AG04449 (cell line): ENCODE measurements around the gene CADPS.

ENCODE experiments used
- CTCF ChIA-PET: fragments of 350-600 bp; formaldehyde crosslinking; extraction: SDS; loops from one replicate; lab custom pipeline; 2021; ENCODE audit warnings: antibody characterized with exemption; lab: Yijun Ruan, JAX
- POLR2A ChIA-PET: fragments of 400-600, 350-600 bp; formaldehyde crosslinking; extraction: SDS; loops from one replicate; lab custom pipeline; 2020; ENCODE audit warnings: antibody characterized with exemption, inconsistent platforms; lab: Yijun Ruan, JAX
- DNase-seq: peaks from one replicate; pipeline ENCODE4 v3.0.0-alpha.2; 2010; ENCODE audit warnings: low read depth, low spot score
- H3K4me3 ChIP-seq: 2 replicates; pipeline ENCODE4 v1.5.1; 2011; ENCODE audit warnings: low read depth, mild to moderate bottlenecking, control low read depth, low read length
- TF ChIP-seq, protein P1 (sequence below): IDR thresholded peaks from one replicate; pipeline ENCODE4 v1.5.1; 2011; ENCODE audit warnings: mild to moderate bottlenecking, moderate library complexity, low read length, control low read depth, inconsistent platforms; ENCODE audit not compliant: insufficient read depth; ENCODE audit errors: missing control alignments

The CADPS gene

DNA sequence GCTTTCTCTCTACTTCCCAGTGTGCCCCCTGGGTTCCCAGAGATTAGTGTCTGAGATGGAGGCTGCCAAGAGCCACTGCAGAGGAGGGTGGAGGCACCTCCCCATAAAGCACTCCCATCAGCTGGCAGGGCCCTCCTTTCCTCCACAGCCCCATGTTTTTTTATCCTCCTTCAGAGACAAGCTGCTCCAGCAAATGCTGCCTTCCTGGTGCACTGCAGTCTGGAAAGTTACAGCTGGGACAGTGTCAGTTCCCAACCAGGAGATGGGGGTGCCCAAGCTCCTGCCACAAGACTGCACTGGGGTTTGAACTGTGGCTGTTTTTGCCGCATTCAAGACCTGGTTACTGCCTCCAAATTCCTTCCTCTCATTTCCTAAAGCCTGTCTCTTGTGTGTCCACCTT, 206.1 kb downstream of the CADPS start:
- ChIA-PET CTCF (interaction anchor here (1.7 to 6.5 kb wide), 2 partner anchors 527 to 563 kb away, joined by 5 to 62 read pairs; no protein-coding TSS in a partner anchor), POLR2A (no interaction called here)
- no peak for DNase-seq
- TF ChIP-seq, protein P1, sequence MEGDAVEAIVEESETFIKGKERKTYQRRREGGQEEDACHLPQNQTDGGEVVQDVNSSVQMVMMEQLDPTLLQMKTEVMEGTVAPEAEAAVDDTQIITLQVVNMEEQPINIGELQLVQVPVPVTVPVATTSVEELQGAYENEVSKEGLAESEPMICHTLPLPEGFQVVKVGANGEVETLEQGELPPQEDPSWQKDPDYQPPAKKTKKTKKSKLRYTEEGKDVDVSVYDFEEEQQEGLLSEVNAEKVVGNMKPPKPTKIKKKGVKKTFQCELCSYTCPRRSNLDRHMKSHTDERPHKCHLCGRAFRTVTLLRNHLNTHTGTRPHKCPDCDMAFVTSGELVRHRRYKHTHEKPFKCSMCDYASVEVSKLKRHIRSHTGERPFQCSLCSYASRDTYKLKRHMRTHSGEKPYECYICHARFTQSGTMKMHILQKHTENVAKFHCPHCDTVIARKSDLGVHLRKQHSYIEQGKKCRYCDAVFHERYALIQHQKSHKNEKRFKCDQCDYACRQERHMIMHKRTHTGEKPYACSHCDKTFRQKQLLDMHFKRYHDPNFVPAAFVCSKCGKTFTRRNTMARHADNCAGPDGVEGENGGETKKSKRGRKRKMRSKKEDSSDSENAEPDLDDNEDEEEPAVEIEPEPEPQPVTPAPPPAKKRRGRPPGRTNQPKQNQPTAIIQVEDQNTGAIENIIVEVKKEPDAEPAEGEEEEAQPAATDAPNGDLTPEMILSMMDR = no peak
- no peak overlapping the region for H3K4me3 ChIP-seq

DNA sequence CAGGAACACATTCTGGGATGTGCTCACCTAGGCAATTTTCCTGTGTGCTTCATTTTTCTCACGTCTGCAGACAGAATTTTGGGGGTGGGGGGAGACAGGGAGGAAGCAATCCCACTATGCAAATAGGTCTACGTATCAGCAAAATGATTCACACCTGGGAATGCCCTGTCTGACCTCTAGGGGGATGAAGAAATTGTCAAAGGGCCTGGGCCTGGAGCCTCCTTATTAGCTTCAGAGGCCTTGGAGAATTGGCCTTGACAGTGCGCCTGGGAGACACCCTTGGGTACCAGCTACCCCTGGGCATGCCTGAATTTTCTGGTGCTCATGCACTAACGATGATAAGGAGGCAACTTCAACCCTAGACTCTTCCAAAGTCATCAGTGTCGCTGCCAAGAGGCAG, 207.5 kb downstream of the CADPS start:
- ChIA-PET CTCF (interaction anchor here (1.0 to 6.5 kb wide), 4 partner anchors 9 to 576 kb away, joined by 3 to 62 read pairs (median 4); no protein-coding TSS in a partner anchor), POLR2A (no interaction called here)
- no peak overlapping the region for H3K4me3 ChIP-seq
- no peak for DNase-seq
- TF ChIP-seq, protein P1 = no peak

DNA sequence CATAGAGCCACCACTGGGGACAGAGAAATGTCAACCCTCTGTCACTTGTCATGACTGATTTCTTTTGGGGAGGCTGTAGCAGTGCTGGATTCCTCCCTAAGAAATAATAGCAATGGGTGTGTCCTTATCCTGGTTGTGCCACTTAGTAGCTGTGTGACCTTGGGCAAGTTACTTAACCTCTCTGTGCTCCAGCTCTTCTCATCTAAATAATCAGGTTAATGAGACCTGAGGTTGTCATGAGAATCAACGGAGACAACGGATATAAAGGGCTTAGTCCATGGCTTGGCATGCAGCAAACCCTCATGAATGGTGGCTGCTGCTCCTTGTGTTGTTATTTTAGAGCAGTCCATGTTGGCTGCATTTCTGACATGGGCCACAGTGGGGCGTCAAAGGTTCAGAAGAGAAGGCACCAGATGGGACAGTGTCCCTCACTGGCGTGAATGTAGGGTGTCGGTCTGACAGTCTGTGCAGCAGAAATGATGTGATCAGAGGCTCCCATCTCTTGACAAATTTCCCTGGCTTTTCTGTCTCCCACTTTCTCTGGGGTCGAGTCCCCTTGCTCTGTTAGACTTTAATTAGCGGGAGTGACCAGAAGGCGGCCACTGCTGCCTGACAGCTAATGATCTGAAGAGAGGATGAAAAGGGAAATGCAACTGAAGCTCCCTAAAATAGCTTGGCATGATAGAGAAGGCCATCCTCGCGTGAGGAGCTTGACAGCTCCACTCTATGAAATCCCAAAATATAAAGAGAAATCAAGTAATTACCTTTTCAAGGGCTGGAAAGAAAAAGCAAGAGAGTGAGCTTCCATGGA, 209.4 kb downstream of the CADPS start:
- no peak overlapping the region for H3K4me3 ChIP-seq
- TF ChIP-seq, protein P1 = peak; percentile 51
- DNase-seq = no peak
- ChIA-PET POLR2A (interaction anchor here (0.6 kb wide), 1 partner anchor 208 kb away, joined by 3 read pairs; no protein-coding TSS in a partner anchor), CTCF (interaction anchor here (0.7 to 6.5 kb wide), 12 partner anchors 14 to 1176 kb away, joined by 3 to 62 read pairs (median 4); no protein-coding TSS in a partner anchor)

DNA sequence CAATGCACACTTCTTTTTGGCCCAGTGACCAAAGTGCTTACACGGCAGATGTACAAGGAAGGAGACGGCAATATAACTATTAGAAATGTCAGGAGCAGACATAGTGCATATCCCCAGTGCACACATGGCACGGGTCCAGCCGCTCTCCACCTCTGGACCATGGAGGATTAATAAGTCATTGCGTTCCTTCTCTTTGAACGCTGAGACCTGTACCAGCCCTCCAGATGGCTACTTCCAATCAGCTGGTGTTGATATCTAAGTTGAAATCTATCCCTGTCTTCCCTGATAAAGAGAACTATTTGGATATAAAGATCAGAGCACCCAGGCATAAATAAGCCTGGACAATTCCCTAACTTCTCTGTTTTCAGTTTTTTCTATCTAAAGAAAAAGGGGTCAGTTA, 212.5 kb downstream of the CADPS start:
- TF ChIP-seq, protein P1 = no peak
- ChIA-PET CTCF (no interaction called here), POLR2A (no interaction called here)
- no peak for DNase-seq
- H3K4me3 ChIP-seq = no peak overlapping the region

DNA sequence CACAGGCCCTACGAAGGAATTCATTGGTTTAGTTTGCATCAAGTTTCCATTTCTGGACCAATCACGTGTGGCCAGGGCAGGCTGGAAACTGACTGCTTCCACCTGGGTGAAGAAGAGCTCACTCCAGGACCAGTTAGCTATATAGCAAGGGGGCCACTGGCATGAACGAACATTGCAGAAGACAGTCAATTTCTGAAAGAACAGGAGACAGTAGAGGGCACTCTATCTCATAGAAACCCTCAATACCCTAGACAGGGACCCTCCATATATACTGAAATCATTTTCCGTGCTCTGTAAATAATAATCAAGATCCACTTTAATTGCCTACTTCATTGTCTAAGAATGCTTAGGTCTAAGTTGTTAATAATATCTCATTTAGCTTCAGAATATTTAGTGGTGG, 215.6 kb downstream of the CADPS start:
- H3K4me3 ChIP-seq = no peak overlapping the region
- ChIA-PET POLR2A (no interaction called here), CTCF (interaction anchor here (0.7 to 1.6 kb wide), 5 partner anchors 37 to 573 kb away, joined by 3 to 4 read pairs (median 3); no protein-coding TSS in a partner anchor)
- TF ChIP-seq, protein P1 = no peak
- DNase-seq = no peak

DNA sequence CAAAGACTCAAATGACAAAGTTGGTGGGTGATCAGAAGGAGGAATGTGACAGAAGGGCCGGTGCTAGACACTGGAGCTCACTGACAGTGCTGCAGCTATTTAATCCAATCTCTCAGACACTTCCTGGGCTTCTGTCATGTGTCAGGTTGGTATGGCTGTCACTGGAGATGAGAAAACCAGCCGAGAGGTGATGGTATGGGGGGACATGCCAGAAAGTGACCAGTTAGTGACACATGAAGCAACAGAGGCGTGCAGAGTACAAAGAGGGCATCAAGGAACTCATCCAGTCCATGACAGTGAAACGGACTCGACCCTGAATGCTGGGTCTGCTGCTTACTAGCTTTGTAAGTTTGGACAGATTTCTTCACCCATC, 219.5 kb downstream of the CADPS start:
- TF ChIP-seq, protein P1 = no peak
- no peak for DNase-seq
- ChIA-PET CTCF (no interaction called here), POLR2A (no interaction called here)
- H3K4me3 ChIP-seq = no peak overlapping the region
